GM08714 (cell line): ENCODE results near the gene HTRA1.

Source experiments
- H3K4me3 ChIP-seq: fragments of 200-500 bp; sonication (Bioruptor generic); 2 replicates; pipeline ENCODE4 v1.5.1; 2014; ENCODE audit warnings: mild to moderate bottlenecking, low read length, inconsistent platforms
- ZNF274 ChIP-seq: IDR thresholded peaks from 2 replicates; pipeline ENCODE4 v1.6.1; 2012; ENCODE audit warnings: mild to moderate bottlenecking, low read depth, low read length

Gene HTRA1

GRCh38 chr10:122550427-122550826, 89.1 kb downstream of the HTRA1 start:
- TF ChIP-seq ZNF274 = no peak
- no peak overlapping the region for H3K4me3 ChIP-seq

DNA sequence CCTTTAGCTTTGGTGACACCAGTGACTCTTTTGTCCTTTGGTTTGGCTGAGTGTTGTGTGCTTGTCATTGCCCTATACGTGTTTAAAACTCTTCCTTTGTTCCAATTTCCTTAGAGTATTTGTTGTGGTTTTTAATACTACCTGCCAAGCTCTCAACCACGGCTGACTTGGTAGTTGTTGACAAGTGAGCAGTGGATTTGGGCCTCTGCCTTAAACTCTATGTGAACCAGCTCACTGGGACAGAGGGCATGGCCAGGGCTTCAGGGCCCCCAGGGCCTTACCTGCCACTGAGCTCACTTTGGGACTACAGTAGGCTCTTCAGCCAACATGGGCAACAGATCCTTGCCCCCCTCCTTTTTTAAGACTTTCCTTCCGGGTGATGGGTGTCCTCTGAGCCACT, 89.6 kb downstream of the HTRA1 start:
- no peak overlapping the region for H3K4me3 ChIP-seq
- no peak for TF ChIP-seq ZNF274

GRCh38 chr10:122551450-122551849, 90.1 kb downstream of the HTRA1 start:
- no peak overlapping the region for H3K4me3 ChIP-seq
- no peak for TF ChIP-seq ZNF274

GRCh38 chr10:122553341-122553740, 92.0 kb downstream of the HTRA1 start:
- TF ChIP-seq ZNF274 = no peak

DNA sequence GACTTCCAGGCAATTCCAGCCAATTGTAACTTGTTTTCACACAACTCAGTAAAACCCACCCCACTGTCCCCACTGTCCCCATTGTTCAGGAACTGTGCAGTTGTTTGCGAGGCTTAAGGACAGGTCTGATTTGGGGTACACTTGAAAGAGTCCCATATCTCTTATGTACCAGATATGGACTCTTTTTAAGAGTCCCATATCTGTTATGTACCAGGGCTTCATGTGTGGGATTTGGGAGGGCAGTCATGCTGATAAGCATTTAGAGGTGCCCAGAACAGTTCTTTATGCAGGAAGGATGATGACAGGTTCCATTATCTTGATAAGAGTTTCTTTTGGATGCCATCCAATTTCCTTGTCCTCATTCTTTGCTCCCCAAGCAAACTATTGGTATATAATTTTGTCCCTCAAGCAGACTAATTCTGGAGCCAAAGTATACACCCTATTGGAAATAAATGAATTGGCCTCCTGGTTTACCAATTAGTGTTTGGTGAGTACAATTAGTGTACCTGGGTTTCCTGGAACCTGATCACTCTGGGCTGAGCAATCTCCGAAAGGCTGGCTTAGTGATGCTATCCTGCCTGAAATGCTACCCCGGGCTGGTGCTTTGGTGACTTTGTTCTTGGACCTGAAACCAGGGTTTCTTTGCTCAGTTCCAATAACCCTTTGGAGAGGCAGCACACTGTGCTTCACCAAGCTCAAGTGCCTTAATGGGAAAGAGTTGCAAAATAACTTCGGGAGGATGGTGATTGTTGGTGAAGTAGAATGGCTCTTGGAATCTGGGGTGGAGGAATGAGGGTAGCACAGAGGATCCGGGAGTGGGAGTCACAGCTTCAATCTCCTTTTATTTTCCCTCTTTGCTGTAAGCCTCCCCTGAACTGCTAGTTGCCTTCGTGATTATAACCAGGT, 93.0 kb downstream of the HTRA1 start:
- H3K4me3 ChIP-seq = no peak overlapping the region

More at GRCh38 chr10:122553341-122553740, 92.0 kb downstream of the HTRA1 start:
- H3K4me3 ChIP-seq = no peak overlapping the region

GRCh38 chr10:122555442-122555841, 94.1 kb downstream of the HTRA1 start:
- no peak for TF ChIP-seq ZNF274
- H3K4me3 ChIP-seq = no peak overlapping the region

More for the DNA sequence above, 93.0 kb downstream of the HTRA1 start:
- no peak for TF ChIP-seq ZNF274

DNA sequence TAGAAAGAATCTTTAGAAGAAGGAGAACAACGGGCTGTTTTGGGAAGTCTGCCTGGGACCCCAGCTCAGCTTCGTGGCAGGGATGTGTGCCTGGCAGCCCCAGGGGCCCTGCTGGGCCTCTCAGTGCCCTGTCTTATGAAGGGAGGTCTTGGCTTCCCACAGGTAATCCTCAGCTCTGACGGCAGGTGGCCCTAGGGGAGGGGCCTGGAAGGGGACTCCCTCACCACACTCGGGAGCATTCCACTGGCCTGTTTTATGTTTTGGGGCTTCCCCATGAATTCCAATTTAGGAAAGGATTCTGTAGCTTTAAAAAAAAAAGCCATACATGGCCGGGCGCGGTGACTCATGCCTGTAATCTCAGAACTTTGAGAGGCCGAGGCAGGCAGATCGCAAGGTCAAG, 96.2 kb downstream of the HTRA1 start:
- no peak for TF ChIP-seq ZNF274
- H3K4me3 ChIP-seq = no peak overlapping the region

DNA sequence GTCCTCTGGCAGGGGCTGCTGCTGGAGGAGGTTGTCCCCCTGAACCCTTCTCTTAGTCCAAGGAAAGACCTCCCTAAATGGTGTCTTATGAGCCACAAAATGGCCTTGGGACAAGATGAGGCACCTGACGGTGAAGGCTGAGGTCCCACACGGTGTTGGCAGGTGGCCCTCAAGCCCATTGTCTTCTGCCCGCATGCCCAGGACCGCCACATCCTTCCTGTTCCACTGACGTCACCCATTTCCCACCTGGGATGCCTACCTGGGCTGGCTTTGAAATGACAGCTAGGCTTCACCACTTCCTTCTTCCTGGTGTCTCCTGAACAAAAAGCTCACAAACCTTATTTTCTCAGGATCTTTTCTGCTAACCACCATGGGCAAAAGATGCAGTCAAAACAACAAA, 97.1 kb downstream of the HTRA1 start:
- H3K4me3 ChIP-seq = no peak overlapping the region
- no peak for TF ChIP-seq ZNF274

- H3K4me3 ChIP-seq = no peak overlapping the region
- TF ChIP-seq ZNF274 = no peak
Measured at GRCh38 chr10:122559228-122559627, 97.9 kb downstream of the HTRA1 start.

GRCh38 chr10:122560279-122560804, 99.0 kb downstream of the HTRA1 start, which contains the start of gene DMBT1:
Gene DMBT1, plus strand, starts transcription at chr10:122560754. Its CDS starts 17 bp downstream, at chr10:122560771.
- H3K4me3 ChIP-seq = no peak within 1 kb of the TSS
- no peak for TF ChIP-seq ZNF274

- no peak overlapping the region for H3K4me3 ChIP-seq
- TF ChIP-seq ZNF274 = no peak
Measured at GRCh38 chr10:122561212-122561611, 99.9 kb downstream of the HTRA1 start.

GRCh38 chr10:122561792-122562191, 100.4 kb downstream of the HTRA1 start:
- no peak for TF ChIP-seq ZNF274
- no peak overlapping the region for H3K4me3 ChIP-seq
